ENCODE results near the gene RASGRF2.

Gene RASGRF2

DNA sequence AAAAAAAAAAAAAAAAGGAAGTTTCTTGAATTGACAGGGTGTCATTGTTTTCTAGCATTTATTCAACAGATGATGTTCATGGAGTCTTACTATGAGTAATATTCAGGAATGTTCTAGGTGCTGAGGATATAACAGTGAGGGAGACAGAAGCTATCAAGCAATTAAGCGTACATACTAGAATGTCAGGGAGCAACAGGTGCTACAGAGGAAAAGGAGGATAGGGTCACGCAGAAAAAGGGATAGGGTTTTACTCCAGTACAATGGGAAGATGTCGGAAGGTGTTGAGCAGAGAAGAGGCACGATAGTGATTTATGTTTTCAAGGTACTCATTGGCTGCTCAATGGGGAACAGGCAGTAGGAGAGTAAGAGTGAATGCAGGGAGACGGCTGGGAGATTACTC is 6.6 kb upstream of the RASGRF2 start:
- DNase-seq = no peak

DNA sequence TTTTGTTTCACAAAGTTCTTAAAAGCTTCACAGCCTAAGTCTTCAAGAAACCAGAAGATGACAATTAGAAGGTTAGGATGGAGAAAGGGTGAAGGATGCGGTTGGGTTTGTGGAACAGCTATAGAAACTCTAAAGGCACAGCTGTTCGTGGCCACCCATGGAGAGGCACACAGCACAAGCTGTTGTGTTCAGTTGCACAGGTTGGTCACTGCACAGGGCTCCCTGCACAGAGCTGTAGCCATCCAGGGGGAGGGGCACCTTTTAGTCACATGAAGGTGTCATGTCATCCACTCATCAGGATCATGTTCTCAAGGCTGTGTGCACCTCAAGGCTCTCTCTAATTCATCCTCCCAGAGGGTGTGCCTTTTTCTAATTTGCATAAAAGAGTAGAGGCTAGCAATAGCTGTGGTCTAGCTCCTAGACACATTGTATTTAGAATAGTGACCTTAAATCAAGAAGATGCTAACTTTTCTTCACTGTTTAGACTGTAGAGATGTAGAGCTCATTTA is 5.0 kb upstream of the RASGRF2 start:
- DNase-seq = no peak

DNA sequence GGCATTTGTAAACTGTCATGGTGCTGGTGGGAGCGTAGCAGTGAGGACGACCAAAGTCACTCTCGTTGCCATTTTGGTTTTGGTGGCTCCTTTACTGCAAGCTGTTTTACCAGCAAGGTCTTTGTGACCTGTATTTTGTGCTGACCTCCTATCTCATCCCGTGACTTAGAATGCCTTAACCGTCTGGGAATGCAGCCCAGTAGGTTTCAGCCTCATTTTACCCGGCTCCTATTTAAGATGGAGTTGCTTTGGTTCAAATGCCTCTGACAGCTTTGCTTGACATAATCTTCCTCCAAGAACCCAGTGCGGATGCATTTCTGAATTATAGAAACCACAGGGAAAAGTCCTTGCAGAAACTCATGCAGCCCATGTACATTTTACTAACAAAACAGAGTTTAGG is 3.9 kb upstream of the RASGRF2 start:
- no peak for DNase-seq

DNA sequence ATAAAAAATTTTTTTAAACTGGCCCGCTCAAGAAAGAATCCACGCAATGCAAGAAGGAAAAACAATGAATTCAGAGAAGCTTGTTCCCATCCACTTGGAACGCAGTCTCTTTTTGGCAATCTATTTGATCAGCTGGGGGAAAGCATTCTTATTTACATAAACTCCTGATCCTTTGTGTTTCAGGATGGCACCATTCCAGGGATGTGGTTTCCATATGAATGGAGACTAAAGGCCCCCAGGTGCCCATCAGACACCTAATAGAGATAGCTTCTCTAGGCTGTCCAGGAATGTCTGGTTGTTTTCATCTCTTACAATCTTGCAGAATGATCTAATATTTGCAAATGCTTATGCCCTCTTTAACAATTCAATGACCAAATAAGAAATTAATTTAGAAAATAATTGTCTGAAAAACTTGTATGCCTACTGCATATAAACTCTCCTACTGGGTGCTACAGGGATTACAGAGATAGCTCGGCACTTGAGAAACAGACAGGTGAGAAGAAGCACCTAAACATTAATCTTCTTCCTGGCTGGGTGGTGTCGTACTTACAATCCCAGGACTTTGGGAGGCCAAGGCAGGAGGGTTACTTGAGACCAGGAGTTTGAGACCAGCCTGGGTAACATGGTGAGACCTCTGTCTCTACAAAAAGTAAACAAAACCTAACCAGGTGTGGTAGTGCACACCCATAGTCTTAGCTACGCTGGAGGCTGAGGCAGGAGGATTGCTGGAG is 3.0 kb upstream of the RASGRF2 start:
- DNase-seq = no peak

DNA sequence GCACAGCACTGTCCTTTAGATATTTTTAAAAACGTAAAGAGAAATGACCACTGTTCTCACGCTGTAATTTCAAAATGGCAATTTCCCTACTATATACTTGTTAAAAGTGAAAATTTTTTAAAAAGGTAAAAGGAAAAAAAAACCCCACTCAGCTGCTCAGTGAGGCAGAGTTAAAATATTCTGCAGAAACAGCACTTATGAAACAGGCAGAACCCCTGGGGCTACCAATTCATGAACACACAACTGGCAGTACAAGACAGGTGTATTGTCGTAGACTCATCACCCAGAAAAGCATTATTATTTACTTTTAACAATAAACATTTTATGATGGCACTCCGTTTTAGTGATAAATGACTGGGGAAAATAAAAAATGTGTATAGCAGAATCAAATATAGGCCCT is 1.5 kb upstream of the RASGRF2 start:
- no peak for DNase-seq

DNA sequence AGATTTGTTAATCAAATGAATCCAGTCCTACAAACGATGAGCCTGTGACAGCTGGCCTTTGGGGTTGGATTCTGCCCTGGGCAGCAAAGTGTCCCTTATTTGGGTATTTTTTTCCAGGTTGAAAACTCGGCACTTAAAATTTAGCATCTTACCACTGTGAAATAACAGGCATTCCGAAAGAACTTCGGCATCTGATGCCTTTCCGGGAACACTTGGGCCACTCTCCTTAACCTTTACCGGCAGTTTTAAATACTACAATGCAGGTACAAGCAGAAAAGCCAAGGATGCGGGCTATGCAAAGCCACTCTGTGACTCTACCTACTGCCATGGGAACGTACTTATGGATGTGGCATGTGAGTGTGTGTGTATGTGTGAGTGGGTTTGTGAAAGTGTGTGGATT is 1.0 kb upstream of the RASGRF2 start:
- no peak for DNase-seq

DNA sequence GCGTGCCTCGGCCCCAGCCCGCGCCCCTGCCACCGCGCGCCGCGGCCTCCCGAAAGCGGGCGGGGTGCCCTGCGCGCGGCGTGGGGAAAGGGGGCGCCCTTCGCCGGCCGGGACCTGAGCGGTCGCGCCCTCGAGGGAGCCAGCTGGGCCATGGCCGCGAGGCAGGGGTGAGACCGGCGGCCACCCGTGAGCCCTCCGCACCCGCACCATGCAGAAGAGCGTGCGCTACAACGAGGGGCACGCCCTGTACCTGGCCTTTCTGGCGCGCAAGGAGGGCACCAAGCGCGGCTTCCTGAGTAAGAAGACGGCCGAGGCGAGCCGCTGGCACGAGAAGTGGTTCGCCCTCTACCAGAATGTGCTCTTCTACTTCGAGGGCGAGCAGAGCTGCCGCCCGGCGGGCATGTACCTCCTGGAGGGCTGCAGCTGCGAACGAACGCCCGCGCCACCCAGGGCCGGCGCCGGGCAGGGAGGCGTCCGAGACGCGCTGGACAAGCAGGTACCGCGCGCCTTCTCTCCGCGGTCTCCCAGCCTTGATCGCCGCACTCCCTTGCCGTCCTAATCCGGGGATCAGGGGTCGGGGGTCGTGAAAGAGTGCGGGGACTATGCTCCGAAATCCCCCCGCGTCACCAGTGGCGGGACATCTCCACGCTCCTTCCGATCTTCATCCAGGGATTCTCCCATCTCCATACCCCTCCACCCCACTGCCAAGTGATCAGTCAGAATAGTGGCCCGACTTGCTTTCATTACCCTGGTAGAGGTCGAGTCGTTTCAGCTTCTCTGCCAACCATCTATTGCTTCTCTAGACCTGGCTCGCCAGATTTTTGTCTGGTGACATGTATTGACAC is 590 bp downstream of the RASGRF2 start:
- peak; percentile 55 for DNase-seq

DNA sequence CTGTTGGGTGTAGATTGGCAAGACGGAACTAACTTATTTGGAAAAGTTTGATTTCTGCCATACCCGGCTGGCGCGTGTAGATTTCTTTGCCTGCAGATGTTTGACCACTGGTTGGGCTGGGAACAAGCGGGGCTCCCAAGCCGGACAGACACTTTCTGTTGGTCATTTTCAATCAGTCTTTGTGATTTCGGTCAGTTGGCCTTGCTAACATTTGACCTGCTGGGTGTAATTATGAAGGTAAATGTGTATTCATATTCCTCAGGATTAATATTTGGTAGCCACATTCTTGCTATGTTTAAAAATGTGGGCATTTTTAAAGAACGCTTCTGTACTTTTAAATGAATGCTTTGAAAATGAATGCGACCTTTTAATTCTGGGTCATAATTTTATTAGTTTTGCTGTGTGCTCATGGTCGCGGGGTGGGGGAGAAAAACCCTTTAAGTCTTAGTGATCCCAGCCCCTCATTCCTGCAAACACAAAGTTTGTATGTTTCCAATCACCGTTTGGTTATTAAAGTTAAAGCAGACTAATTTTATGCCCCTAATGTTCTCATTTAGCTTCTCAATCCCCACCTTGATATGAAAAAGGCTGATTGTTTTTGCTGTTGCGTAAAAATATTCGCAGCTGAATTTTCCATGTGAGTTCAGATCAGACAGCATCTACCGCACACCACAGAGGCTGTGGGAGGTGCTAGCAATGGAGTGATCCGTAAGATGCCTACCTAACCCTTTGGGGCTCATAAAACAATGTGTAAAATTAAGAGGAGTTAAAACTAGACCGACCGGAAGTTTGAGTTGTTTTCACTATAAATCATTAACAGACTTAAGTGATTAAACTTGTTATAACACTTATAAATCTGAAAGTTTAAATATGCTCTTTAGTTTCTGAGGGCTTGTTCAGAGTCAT is 1.5 kb downstream of the RASGRF2 start:
- peak; percentile 56 for DNase-seq

DNA sequence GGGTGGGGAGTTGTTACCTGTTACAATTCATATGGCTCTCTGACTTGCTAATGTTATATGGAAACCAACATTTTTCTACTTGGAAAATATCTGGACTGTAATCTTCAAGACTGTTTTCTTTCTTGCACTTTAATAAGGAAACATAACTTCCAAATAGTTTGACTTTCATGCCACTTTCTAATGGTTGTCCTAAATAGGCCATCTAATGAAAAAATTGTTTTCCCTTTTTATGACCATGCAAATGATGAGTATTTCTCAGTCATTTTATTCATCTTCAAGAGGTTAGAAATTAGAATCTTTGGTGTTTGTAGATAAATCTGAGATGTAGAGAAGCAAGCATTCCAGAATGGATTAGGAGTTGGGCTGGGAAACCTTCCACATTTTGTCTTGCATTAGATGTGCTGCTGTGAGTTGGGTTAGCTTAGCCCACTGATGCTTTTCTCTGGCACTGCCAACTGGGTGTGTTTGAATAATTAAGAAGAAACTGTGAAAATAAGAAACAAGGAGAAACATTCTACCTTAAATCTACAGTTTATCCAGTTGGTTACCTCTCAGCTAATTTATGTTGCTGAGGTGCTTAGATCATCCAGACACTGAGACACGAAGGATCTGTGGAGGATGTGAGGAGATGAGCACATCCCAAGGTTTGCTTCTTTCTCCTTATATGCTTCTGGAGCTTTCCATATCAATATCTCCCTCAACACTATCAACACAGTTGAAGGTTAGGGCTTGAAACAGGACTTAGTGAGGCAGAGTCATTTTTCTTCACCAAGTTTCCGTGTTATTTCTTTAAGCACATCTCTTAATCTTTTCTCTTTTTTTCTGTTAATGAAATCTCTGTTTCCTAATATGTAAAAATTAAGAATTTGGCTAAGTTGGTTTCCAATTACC is 2.7 kb downstream of the RASGRF2 start:
- DNase-seq = no peak

DNA sequence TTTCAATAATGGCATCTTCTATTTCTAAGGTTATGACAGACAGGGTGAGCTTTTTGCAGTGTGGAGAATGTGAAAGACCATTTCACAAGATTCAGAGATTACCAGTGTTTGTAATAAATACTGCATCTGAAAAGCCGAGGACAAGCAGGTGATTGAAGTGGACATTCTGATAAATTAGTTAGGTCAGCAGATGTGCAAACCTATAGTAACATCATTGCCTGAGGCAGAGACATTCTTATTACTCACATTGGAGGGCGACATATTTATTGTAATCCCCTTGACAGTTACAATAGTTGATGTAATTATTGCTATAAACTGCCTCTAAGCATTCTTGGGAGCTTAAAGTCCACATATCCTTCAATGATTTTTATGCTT is 3.3 kb downstream of the RASGRF2 start:
- DNase-seq = no peak

DNA sequence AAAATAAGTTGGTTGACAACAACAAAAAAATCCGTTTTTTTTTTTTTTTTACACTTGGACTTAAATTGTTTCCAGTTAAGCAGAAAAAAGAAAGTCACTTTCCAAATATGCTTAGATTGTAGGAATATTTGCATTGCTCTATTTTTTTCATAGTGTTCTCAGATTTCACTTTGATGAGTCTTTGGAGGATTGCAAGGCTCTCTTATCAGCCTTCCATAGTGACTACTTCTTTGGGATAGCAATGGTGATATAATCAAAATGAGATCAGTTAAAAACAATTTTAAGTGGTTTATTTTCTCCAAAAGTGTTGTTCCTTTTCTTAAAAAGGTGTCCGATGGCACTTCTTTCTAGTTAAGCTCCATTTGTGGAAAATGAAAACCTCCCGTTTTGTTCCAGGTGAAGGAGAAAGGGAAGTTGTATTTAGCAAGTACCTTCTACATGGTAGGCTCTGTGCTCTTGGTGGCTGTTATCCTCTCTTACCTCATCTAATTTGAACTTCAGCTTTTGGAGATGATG is 3.9 kb downstream of the RASGRF2 start:
- no peak for DNase-seq

DNA sequence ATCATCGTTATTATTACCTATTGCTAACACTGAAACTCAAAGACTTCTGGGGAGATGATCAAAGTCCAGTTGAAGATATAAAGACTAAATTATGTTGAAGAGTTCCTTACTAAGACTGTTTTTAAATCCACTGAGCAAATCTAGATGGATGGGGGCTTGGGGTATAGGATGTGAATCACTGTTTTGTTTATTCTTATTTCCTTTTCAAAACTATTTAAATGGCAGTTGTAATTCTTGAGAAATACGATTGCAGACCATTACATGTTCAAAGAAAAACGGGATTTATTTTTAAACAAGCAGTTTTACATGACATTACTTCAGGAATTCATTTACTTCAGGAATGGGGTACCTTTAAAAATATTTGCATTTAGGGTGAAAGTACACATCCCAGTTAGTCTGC is 4.3 kb downstream of the RASGRF2 start:
- DNase-seq = no peak

DNA sequence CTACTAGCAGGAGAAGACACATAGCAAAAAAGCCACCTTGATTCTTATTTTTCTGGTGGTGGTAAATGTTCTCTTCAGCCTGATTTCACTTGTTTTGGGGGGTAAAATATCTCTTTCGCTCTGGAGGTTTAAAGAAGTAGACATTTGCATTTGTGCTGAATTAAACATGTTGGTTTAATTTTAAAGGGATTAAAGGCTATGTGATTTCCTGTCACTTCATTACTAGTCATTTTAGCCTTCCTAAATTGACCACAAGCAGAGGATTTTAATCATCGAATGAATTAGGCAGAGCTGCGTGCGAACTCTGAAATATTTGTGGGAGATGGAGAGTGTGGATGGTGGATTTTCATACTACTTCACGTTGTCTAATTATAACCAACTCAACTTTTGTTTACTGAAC is 4.8 kb downstream of the RASGRF2 start:
- DNase-seq = no peak

DNA sequence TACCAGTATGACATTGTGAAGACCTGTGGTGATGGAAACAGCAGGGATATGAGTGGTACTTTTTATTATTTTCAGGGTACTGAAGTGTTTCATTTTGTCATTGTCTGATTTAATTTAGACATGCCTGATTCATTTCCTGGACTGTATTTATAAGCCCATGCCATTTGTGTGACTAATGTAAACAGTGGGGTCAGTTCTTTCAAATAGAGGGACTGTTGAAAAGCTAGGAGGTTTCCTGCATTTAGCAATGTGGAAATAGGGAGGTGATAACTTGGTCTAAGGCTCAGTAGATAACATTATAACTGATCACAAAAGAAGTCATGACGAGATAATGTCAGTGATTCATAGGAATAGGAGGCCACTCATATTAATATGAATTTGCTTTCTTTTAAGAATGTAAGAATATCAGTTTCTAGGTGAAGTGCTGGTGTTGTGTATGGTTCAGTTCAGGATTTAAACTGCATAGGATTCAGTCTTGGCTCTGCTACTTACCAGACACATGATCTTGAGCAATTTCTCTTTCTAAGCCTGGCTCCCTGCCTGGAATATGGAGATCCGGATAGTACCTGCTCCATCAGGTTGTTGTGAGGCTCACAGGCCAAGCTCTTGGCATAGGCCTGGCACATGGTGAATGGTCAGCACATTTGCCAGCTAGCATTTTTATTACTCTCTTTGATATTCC is 7.5 kb downstream of the RASGRF2 start:
- no peak for DNase-seq

DNA sequence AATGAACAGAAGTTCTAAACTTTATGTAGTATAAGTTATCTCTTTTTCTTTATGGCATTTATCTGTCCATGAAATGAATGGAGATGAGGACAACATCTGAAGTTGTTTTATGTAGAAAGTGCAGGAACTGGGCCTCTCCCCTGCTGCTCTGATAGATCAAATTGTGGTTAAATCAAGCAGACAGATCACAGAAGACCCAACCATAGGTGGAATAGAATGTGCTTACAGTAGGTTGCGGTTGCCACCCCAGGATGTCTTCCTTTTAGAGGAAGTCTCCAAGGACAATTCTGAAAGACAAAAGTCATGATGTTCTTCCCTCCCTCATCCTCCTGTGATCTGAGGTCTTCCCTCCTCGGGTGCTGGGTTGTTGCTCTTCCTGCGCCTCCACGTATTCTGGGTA is 12.9 kb downstream of the RASGRF2 start:
- peak; percentile 21 for DNase-seq

DNA sequence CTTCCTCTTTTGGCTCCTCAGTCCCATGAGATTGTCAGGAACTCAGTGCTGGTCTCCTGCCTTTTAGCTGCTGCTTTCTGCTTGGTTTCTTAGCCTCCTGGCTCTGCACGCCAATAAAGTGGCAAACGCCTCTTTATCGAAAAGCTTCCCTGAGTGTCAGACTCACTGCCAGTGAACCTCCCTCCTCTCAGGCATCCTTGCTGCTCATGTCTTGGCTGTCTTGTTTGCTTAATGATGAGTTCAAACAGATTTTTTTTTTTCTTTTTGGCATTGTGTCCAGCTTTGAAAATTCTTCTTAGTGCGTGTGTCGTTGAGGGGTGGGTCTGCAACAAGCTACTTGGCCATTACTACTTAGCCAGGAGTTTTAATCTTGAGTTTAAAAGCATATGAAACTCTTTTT is 14.9 kb downstream of the RASGRF2 start:
- no peak for DNase-seq

DNA sequence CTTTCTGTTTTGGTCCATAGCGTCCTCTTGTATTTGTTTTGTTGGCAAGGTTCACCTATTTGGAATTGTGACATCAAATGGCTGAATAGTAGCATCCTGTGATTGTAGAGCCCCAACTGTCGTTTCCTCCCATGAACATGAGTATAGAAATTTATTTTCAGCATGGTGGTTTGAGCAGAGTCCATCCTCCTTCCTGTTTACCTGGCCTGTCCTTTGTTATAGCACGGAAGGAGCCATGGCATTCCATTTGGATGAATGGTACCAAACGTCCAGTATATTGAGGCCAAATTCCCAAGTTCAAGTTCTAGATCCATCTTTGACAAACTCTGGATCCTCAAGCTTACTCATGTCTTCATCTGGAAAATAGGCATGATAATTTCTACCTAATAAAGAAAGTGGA is 16.8 kb downstream of the RASGRF2 start:
- DNase-seq = no peak

DNA sequence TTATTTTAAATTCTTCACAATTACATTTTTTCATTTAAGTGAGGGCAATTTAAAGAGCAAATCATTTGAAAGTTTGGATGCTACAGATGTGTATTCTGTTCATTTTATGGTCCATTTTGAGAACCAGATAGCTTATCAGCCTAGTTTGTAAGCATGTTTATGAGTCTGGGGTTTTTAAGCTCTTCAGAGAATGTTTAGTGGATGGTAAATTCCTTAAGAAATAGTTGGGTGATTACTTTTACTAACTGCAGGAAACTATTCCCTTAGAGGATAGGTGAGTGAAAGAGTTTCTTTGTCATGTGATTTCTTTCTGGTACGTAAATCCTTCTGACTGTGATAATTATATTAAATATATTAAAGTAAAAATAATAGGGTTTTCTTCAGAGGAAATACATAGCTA is 17.6 kb downstream of the RASGRF2 start:
- no peak for DNase-seq

DNA sequence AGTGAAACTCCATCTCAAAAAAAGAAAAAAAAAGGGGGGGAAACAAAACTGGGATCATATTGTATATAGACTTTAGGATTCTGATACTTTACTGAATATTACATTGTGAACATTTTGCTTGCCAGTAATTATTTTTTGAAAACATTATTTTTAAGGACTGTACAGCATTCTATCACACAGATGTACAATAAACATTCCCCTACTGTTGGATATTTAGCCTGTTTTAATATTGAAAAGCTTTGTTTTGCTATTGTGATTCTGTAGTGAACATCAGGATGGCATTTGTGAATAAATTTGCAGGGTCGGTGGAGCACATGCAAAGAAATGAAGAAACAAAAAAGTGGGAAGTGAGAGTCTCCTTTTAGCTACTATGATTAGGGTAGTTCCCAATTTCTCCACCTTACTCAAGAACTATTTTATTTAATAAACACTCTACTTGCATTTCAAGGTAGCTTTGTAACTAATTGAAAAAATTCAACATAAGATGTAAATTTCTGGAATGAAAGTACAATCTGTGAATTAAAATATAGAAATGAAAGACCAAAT is 18.7 kb downstream of the RASGRF2 start:
- no peak for DNase-seq

DNA sequence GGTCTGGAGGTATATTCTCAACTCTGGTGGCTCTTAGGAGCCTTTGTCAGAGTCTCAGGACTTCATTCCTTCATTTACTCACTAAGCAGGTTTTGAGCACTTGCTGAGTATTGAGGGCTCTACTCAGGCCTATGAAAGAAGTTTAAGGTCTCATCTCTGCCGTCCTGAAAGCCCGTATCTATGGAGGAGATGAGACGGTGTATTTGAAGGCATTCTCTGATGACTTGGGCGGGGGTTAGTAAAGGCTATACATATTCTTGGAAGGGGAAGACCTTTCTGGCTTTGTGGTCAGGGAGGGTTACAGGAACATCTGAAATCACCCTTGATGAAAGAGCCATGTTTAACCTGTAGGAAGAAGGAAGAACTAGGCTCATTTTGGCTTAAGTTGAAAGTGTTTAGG is 21.9 kb downstream of the RASGRF2 start:
- no peak for DNase-seq

DNA sequence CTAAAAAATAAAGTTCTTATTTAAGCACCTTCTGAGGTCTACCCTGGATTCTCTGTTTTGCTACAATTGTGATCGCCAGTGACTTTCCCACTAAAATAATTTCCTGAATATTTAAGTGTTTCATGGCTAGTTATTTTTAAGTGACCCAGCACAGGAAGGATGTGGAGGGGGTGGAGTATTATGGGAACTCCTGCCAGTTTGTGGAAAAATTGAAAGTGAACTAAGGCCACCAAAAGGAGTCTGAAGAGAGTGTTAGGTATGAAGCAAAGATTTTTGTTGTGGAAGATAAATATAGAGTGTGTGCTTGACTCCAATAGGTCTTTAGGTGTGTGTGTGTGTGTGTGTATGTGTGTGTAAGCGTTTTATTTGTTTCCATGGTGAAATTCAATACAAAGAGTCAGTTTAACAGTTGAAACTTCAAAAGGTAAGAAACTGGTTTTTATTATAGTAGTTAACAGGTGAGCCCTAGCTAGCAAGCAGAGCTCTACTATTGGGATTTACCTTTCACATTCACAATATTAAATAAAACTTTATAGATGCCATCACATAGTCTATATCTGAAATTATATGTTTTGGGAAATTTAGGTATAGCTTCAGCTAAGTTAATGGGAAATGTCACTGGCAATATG is 25.6 kb downstream of the RASGRF2 start:
- DNase-seq = no peak
